ENCODE results near the gene AP1S1. TPM values are rescaled to one million over a fixed set of nuclear protein-coding genes. Genes with fewer than 3 reads are reported as not detected.

The AP1S1 gene
- total and polyA plus RNA-seq, 9 of the 15 experiments (the other 6 are each of a cell fraction or from before 2014, with no cell fraction given): 4.4 to 149 (median 89.4) TPM

DNA sequence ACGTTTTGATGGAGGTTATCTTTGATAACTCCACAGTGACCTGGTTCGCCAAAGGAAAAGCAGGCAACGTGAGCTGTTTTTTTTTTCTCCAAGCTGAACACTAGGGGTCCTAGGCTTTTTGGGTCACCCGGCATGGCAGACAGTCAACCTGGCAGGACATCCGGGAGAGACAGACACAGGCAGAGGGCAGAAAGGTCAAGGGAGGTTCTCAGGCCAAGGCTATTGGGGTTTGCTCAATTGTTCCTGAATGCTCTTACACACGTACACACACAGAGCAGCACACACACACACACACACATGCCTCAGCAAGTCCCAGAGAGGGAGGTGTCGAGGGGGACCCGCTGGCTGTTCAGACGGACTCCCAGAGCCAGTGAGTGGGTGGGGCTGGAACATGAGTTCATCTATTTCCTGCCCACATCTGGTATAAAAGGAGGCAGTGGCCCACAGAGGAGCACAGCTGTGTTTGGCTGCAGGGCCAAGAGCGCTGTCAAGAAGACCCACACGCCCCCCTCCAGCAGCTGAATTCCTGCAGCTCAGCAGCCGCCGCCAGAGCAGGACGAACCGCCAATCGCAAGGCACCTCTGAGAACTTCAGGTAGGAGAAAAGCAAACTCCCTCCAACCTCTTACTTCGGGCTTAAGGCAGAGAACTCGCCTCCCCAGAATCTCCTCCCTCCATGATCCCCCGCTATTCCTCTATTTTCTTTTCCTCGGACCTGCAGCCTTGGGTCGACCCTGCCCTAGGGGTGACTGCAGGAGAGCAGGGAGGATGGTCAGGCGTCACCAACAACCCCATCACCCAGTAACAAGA is 27.4 kb upstream of the AP1S1 start, which contains the start of gene SERPINE1 (continued):
- TF ChIP-seq, protein P1, sequence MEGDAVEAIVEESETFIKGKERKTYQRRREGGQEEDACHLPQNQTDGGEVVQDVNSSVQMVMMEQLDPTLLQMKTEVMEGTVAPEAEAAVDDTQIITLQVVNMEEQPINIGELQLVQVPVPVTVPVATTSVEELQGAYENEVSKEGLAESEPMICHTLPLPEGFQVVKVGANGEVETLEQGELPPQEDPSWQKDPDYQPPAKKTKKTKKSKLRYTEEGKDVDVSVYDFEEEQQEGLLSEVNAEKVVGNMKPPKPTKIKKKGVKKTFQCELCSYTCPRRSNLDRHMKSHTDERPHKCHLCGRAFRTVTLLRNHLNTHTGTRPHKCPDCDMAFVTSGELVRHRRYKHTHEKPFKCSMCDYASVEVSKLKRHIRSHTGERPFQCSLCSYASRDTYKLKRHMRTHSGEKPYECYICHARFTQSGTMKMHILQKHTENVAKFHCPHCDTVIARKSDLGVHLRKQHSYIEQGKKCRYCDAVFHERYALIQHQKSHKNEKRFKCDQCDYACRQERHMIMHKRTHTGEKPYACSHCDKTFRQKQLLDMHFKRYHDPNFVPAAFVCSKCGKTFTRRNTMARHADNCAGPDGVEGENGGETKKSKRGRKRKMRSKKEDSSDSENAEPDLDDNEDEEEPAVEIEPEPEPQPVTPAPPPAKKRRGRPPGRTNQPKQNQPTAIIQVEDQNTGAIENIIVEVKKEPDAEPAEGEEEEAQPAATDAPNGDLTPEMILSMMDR (IDR thresholded peaks at IDR 0.05 in 2 of 3, conservative IDR thresholded peaks at IDR 0.05 in 1 of 3; ENCODE audit: insufficient read depth in 2 of 3, low read depth in 1 of 3, low read length in 3 of 3): peak; percentile 35 to 58 (median 35)
- no peak for TF ChIP-seq JUND (IDR thresholded peaks at IDR 0.05; ENCODE audit: borderline replicate concordance, low read depth, low read length)
- peak; percentile 10; the same call in 1 of the 3 replicates for TF ChIP-seq JUND (tag; IDR thresholded peaks at IDR 0.05; ENCODE audit: borderline replicate concordance, low read depth, low read length)
- TF ChIP-seq, protein P2, sequence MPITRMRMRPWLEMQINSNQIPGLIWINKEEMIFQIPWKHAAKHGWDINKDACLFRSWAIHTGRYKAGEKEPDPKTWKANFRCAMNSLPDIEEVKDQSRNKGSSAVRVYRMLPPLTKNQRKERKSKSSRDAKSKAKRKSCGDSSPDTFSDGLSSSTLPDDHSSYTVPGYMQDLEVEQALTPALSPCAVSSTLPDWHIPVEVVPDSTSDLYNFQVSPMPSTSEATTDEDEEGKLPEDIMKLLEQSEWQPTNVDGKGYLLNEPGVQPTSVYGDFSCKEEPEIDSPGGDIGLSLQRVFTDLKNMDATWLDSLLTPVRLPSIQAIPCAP (CRISPR knock-in tag; IDR thresholded peaks at IDR 0.05; ENCODE audit: borderline replicate concordance): 0 out of 2 replicates have a peak, but pooled peaks have one; percentile 58
- 0 out of 2 replicates have a peak, but pooled peaks have one; percentile 34 for TF ChIP-seq FOXJ2 (tag; IDR thresholded peaks at IDR 0.05)
- no peak for TF ChIP-seq XRCC5 (IDR thresholded peaks at IDR 0.05; ENCODE audit: low read depth, low read length)
- no peak for TF ChIP-seq CSDE1 (IDR thresholded peaks at IDR 0.05)
- TF ChIP-seq SMARCE1 (IDR thresholded peaks at IDR 0.05): peak; percentile 37; the same call in 1 of the 2 replicates
- TF ChIP-seq, protein P3, sequence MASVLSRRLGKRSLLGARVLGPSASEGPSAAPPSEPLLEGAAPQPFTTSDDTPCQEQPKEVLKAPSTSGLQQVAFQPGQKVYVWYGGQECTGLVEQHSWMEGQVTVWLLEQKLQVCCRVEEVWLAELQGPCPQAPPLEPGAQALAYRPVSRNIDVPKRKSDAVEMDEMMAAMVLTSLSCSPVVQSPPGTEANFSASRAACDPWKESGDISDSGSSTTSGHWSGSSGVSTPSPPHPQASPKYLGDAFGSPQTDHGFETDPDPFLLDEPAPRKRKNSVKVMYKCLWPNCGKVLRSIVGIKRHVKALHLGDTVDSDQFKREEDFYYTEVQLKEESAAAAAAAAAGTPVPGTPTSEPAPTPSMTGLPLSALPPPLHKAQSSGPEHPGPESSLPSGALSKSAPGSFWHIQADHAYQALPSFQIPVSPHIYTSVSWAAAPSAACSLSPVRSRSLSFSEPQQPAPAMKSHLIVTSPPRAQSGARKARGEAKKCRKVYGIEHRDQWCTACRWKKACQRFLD (CRISPR knock-in tag; IDR thresholded peaks at IDR 0.05): peak; percentile 74; the same call in 1 of the 2 replicates
- peak; percentile 71; the same call in 1 of the 2 replicates for TF ChIP-seq SMAD4 (CRISPR knock-in tag; conservative IDR thresholded peaks at IDR 0.05)
- TF ChIP-seq, protein P4, sequence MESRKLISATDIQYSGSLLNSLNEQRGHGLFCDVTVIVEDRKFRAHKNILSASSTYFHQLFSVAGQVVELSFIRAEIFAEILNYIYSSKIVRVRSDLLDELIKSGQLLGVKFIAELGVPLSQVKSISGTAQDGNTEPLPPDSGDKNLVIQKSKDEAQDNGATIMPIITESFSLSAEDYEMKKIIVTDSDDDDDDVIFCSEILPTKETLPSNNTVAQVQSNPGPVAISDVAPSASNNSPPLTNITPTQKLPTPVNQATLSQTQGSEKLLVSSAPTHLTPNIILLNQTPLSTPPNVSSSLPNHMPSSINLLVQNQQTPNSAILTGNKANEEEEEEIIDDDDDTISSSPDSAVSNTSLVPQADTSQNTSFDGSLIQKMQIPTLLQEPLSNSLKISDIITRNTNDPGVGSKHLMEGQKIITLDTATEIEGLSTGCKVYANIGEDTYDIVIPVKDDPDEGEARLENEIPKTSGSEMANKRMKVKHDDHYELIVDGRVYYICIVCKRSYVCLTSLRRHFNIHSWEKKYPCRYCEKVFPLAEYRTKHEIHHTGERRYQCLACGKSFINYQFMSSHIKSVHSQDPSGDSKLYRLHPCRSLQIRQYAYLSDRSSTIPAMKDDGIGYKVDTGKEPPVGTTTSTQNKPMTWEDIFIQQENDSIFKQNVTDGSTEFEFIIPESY (CRISPR knock-in tag; IDR thresholded peaks at IDR 0.05): 0 out of 2 replicates have a peak, but pooled peaks have one; percentile 8
- TF ChIP-seq, protein P5, sequence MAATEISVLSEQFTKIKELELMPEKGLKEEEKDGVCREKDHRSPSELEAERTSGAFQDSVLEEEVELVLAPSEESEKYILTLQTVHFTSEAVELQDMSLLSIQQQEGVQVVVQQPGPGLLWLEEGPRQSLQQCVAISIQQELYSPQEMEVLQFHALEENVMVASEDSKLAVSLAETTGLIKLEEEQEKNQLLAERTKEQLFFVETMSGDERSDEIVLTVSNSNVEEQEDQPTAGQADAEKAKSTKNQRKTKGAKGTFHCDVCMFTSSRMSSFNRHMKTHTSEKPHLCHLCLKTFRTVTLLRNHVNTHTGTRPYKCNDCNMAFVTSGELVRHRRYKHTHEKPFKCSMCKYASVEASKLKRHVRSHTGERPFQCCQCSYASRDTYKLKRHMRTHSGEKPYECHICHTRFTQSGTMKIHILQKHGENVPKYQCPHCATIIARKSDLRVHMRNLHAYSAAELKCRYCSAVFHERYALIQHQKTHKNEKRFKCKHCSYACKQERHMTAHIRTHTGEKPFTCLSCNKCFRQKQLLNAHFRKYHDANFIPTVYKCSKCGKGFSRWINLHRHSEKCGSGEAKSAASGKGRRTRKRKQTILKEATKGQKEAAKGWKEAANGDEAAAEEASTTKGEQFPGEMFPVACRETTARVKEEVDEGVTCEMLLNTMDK (IDR thresholded peaks at IDR 0.05; ENCODE audit: borderline replicate concordance, insufficient read depth, low read depth, low read length, poor library complexity, severe bottlenecking): no peak
- no peak for TF ChIP-seq BDP1 (IDR thresholded peaks at IDR 0.05; ENCODE audit: insufficient read depth, insufficient read length)
- 0 out of 2 replicates have a peak, but pooled peaks have one; percentile 7 for TF ChIP-seq CREM (IDR thresholded peaks at IDR 0.05; ENCODE audit: low read depth)
- TF ChIP-seq PHF20 (IDR thresholded peaks at IDR 0.05; ENCODE audit: partially characterized antibody): peak; percentile 29
- TF ChIP-seq, protein P6, sequence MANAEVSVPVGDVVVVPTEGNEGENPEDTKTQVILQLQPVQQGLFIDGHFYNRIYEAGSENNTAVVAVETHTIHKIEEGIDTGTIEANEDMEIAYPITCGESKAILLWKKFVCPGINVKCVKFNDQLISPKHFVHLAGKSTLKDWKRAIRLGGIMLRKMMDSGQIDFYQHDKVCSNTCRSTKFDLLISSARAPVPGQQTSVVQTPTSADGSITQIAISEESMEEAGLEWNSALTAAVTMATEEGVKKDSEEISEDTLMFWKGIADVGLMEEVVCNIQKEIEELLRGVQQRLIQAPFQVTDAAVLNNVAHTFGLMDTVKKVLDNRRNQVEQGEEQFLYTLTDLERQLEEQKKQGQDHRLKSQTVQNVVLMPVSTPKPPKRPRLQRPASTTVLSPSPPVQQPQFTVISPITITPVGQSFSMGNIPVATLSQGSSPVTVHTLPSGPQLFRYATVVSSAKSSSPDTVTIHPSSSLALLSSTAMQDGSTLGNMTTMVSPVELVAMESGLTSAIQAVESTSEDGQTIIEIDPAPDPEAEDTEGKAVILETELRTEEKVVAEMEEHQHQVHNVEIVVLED (CRISPR knock-in tag; IDR thresholded peaks at IDR 0.05): no peak
